D341Med (cell line): Measurements from ENCODE around the gene TTC24.
"Not testable (repeated sequence)": the region's sequence is repeated elsewhere in the genome, so short reads cannot be mapped to it uniquely, and the experiment has no call there.

ENCODE experiments used
- DNase-seq: peaks from one replicate; pipeline ENCODE4 v3.0.0; 2012; ENCODE audit warnings: low spot score

TTC24 gene

DNA sequence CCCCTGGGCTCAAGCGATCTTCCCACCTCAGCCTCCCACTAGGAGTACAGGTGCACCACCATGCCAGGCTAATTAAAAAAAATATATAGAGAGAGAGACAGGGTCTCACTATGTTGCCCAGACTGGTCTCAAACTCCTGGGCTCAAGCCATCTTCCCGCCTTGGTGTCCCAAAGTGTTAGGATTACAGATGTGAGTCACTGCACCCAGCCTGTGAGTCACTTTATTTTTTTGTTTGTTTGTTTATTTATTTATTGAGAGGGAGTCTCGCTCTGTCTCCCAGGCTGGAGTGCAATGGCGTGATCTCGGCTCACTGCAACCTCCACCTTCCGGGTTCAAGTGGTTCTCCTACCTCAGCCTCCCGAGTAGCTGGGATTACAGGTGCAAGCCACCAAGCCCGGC, 8.4 kb downstream of the TTC24 start:
- not testable (repeated sequence) for DNase-seq

DNA sequence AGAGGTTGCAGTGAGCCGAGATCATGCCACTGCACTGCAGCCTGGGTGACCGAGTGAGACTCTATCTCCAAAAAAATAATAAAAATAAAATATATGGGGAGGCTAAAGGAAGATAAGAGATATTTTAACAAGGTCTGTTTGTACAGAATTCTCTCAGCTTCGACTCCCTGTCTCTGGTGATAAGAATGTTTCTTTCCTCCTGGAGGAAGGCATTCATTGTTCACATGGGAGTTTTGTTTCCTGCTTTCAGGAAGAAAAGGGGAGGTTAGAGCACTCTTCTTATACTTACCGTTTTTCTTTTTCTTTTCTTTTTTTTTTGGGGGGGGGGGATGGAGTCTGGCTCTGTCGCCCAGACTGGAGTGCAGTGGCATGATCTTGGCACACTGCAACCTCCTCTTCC, 10.0 kb downstream of the TTC24 start:
- DNase-seq: no peak

DNA sequence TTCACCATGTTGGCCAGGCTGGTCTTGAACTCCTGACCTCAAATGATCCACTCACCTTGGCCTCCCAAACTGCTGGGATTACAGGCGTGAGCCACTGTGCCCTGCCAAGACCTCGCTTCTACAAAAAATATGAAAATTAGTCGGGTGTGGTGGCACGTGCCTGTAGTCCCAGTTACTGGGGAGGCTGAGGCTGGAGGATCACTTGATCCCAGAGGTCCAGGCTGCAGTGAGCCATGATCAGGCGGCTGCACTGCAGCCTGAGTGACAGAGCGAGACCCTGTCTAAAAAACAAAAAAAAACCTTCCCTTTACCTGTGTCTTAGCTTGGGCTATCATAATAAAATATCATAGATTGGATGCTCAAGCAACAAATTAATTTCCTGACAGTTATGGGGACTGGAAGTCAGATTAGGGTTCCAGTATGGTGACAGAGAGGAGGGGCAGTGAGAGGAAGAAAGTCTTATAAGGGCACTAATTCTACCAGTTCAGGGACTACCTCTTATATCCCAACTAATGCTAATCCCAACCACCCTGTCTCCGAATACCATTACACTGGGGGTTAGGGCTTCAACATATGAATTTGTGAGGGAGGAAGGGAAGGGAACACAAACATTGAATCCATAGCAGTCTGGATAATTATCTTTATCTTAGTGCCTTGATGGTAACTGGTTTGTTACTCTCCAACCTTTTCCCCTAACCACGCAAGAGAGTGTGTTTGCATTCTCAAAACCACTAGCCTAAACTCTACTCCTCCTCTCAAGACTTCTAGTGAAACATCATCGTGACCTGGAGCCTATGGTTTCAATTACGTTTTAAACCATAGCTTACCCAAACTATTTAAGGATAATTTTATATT, 11.0 kb downstream of the TTC24 start:
- no peak for DNase-seq

DNA sequence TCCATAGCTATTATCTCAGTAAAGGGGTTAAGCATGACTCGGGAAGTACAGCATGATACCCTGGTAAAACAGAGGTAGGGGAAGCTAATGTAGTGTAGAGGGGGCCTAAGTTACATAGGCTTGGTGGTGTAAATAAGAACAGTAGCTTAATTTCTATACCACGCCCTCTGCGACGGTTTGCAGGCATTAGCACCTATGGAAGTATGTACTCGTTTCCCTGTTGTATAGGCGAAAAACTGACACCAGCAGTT, 11.6 kb downstream of the TTC24 start:
- DNase-seq: no peak

DNA sequence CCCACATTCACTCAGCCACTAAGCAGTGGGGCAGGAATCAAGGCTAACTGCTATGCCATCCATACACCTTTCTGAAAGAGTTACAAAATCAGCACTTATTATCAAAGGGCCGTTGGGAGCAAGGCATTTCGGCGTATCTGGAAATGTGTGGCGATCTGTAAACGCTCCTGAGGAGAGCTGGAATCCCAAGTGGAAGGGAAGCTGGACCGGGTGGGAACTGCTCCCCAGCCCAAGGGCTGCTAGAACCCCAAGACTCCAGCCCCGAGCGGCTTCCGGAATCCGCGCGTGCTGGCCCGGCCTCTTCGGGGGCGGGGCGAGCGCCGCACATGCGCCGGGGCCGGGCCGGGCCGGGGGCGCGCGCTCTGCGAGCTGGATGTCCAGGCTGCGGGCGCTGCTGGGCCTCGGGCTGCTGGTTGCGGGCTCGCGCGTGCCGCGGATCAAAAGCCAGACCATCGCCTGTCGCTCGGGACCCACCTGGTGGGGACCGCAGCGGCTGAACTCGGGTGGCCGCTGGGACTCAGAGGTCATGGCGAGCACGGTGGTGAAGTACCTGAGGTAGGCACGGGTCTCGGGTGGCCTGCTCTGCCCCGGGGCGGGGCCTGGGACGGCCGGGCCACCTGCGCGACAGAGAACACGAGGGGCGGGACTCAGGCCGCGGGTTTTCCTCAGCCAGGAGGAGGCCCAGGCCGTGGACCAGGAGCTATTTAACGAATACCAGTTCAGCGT, 12.1 kb downstream of the TTC24 start, which contains the start of gene NAXE:
NAXE (plus strand) TSS at position 345 of the 726 bp plus-strand sequence; CDS start at position 374, 29 bp downstream.
- peak; percentile 97 for DNase-seq

DNA sequence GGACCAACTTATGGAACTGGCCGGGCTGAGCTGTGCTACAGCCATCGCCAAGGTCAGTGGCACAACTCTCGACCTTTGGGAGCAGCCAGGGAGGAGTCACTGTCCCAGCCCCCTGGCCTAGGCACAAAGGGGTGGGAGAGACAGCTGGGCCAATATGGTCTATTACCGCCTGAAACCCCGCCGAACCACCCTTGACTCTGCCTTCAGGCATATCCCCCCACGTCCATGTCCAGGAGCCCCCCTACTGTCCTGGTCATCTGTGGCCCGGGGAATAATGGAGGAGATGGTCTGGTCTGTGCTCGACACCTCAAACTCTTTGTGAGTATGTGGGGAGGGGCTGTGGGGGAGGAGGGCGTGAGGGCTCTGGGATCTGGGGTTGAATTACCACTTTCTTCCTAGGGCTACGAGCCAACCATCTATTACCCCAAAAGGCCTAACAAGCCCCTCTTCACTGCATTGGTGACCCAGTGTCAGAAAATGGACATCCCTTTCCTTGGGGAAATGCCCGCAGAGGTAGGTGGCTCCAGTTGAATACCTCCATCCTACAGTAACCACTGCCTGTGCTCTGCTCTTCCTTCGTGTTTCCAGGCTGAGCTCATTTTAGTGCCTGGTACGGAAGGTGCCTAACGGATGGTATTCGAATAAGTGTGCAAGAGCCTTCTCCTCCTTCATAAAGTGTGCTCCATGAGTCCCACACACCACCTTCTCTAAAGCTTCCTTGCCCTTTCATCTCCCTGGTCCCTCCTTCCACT, 12.8 kb downstream of the TTC24 start:
- no peak for DNase-seq

DNA sequence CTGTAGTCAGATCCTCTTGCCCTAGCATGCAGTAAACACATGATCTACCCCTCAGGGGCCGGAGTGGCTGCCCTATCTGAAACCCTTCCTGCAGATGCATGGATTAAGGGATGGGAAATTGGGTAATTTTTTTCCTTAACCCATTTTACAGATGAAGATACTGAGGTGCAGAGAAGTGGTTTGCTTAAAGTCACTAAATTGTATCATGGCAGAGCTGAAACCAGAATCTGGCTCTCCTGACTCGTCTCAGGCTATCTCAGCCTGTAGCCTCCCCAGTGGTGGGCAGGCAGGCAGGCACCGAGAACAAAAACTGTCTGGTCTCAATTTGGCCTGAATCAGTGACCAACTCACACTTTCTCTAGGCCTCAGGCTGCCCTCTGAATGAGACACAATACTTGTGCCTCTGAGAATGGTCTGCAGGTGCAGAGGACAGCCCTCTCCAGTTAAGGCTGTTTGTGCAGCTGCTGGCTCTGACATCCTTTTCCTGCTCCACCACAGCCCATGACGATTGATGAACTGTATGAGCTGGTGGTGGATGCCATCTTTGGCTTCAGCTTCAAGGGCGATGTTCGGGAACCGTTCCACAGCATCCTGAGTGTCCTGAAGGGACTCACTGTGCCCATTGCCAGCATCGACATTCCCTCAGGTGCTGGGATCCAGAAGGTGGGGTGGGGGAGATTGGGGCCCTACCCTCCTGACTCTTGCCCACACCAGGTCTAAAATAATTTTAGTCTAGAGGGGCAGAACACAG, 13.6 kb downstream of the TTC24 start:
- DNase-seq: no peak

DNA sequence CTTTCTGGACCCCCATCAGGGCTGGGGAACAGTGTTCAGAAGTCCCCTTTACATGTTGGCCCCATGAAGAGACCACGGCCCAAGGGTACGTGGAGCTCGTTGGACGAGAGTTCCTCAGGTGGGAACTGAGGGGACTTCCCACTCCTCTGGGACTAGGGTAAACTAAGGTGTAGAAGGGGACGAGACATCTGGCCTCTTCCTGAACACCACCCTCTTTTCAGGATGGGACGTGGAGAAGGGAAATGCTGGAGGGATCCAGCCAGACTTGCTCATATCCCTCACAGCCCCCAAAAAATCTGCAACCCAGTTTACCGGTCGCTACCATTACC, 14.1 kb downstream of the TTC24 start:
- no peak for DNase-seq

DNA sequence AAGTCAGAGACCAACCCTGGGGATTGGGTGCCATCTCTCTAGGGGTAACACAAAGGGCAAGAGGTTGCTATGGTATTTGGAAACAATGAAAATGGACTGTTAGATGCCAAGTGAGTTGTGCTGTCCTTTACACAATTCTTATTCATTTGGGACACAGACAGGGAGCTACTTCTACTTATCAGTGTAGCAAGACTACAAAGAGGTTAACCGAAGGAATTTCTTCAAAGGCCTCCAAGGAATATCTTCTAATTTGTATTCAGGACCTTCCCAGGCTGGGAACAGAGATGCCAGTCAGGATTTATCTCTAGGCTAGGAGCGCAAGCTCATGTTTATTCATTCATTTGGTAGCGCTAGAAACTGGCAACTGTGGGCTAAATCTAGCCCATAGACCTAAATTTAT, 14.7 kb downstream of the TTC24 start:
- no peak for DNase-seq

DNA sequence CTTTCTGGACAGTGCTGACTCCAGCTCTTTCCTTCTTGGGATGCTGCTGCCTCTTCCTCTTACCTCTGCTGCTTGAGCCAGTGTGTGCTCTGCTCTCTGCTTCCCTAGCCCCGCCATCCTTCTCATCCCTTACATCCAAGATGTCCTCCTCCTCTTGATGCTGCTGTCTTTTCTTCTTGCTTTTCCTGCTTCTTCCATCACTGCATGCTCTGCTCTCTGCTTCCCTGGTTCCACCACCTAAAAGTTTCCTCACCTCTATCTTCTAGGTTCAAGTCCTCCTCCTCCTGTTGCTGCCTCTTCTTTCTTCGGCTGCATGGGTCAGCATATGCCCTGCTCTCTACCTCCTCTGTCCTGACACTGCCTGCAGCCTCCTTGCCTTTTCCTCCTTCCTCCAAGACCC, 15.5 kb downstream of the TTC24 start:
- no peak for DNase-seq

DNA sequence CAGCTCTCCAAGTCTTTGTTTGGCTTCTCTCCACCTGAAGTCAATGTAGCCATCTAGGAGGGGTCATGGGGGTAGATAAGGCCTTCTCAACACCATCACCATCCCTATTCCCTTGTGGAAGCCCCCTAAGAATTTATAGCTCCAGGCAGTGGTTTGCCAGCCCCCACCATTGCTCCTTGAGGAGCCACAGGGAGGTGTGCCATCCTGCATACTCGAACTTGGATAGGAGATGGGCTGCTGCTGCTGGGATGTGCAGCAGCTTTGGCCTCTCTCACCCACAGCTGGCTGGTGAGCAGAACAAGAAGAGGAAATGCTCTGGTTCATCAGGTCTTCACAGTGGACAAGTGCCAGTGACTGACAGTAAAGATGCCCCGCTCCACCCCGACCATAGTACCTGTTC, 16.9 kb downstream of the TTC24 start:
- DNase-seq: no peak

DNA sequence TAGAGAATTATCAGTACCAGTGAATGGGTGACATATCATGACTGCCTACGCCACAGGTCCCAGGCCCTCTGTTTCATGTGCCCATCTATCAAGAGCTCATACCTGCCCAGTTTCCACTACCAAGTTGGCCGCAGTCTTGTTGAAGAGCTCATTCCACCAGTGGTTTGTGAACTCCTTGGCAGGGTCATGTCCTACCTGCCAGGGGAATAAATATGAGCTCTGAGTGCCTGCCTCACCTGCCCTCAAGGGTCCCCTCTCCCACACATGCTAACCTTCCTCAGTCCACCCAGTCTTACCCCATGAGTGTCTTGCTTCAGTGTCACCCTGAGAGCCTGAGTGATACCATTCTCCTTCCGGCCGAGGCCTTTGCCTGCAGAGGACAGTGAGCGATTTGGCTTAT, 18.6 kb downstream of the TTC24 start:
- no peak for DNase-seq

DNA sequence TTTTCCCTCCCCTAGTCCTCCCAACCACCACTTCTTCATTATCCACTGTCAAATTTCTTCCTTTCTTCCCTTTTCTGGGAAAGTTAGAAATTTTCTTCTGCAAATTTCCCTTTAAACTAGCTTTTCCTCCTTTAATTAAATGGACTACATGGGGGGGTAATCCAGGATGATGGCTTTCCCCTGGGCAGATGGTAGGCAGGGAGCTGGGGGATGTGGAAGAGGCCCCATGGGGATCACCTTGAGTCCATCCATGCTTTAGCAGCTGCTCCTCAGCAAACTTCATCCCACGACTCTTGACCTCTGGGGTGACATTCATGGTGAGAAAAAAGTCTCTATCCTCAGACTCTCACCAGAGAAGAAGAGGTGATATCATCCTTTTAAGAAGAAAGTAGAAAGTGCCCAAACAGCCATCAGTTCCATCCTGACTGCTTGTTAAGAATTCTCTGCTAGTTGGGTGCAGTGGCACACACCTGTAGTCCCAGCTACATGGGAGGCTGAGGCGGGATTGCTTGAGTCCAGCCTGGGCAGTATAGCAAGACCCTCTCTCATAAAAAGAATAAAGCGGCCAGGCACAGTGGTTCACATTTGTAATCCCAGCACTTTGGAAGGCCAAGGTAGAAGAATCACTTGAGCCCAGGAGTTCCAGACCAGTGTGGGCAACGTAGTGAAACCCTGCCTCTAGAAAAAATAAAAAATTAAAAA, 19.4 kb downstream of the TTC24 start:
- no peak for DNase-seq

DNA sequence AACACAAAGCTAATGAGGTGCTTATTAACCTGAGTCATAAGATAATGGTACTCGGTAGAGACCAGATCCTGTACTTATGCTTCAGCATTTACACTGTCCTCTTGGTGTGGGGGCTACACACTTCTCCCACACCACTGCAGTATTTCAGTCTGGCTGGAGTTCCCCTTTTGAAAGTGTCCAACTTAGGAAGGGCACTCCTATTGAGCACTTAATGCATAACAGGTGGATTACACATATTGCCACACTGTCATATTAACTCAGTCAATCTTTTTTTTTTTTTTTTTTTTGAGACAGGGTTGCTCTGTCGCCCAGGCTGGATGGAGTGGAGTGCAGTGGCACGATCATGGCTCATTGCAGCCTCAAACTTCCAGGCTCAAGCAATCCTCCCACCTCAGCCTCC, 20.3 kb downstream of the TTC24 start:
- no peak for DNase-seq

DNA sequence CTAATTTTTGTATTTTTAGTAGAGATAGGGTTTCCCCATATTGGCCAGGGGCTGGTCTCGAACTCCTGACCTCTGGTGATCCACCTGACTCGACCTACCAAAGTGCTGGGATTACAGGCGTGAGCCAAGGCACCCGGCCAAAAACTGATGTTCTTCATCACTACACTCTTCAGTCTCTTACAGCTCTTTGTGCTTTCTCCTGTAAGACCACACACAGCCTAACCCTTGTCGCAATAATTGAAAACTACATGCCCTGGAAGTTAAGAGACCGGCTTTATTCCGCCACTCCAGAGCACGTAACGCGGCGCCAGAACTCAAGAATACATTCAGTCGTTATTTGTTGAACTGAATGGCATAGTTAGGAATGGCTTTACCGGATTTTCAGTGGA, 21.2 kb downstream of the TTC24 start:
- no peak for DNase-seq

DNA sequence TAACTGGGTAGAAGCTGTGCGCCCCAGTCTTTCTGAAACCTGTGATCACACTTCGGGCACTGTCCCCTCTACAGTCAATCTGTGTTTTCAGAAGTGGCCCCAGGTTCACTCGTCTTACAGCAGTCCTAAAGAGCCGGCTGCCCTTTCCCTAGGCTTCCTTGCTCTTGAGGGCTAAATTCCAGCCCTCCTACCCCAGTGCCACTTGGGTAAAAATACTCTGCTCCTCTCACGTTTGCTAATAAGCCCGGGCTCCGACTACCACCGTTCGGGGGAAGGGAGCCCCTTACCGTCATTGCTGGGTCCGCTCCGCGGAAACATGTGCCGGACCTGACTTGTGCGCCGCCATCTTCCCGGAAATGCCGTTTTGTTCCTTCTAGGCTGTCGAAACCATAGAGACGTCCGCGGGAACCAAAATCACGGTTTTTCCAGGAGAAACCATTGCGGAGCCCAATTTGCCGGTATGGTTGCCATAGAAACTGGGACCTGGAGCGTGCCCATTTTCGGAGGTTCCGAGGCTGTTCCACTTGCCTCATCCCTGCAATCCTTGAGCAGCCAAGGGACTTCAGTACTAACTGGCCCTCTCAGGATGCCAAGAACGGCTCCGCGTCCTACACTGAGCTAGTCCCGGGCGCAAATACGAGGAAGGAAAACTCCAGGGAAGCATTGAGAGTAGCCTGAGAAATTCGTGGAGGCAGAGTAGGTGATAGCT, 21.8 kb downstream of the TTC24 start, which contains the start of gene GPATCH4:
GPATCH4 (minus strand) TSS at position 358 of the 709 bp plus-strand sequence.
- DNase-seq: peak; percentile 88

DNA sequence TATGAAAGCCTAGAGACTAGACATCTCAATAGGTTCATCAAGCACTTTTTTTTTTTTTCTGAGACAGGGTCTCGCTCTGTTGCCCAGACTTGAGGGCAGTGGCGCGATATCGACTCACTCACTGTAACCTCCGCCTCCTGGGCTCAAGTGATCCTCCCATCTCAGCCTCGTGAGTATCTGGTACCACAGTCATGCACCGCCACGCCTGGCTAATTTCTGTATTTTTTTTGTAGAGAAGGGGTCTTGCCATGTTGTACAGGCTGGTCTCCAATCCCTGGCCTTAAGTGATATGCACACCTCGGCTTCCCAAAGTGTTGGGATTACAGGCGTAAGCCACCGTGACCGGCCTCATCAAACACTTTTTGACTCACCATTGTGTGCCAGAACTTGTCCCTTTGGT, 22.4 kb downstream of the TTC24 start:
- no peak for DNase-seq

DNA sequence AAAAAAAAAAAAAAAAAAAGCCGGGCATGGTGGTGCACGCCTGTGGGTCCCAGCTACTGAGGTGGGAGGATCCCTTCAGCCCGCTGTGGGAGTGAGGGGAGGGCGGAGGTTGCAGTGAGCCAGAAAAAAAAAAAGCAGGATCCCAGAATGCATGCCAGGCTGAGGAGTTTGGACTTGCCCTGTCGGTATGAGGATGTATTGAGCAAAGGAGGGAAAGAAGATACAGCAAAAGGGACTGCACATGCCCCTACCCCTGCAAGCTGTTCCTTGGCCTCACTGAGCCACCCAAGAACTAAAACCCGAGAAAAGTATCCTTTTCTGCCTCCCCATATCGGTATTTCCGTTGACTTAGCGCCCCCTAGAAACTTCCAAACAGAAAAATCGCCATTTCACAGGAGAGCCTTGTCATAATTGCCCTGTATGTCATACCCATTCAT, 23.1 kb downstream of the TTC24 start:
- DNase-seq: no peak

DNA sequence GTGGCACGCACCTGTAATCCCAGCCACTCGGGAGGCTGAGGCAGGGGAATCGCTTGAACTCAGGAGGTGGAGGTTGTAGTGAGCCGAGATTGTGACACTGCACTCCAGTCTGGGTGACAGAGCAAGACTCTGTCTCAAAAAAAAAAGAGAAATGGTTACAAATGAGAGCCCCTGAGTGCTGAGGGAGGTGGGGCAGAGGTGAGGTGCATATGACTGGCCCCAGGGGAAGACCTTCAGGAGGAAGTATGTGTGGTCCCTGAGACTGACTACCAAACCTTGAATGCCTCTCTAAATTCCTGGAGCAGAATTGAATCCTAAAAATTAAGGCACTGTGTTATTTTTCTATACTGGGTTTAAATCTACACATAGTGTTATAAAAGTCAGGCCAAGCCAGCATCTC, 27.8 kb downstream of the TTC24 start:
- not testable (repeated sequence) for DNase-seq

DNA sequence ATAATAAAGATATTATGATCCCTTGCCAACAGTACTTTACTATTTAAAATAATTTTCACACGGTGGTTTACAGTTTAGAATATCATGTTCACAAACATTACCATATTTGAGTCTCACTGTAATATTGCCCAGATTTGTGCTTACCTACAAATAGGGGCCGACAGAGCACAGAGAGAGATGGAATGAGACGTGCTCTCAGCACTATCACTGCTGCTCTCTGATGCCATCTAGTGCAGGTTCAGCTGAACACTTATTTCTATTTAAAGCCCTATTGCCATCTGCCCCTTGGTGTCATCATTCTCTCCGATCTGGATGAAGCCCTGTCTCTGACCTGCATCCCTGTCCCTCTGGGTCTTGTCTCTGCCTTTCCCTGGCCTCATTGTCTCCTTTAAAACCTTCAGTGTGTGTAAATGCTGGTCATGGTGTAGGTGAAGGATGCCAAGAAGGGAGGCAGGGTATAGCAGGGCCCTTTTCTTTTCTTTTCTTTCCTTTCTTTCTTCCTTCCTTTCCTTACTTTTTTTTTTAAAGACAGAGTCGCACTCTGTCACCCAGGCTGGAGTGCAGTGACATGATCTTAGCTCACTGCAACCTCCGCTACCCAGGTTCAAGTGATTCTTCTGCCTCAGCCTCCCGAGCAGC, 28.6 kb downstream of the TTC24 start:
- DNase-seq: peak; percentile 82
